CD4-positive, alpha-beta T cell treated with Interleukin-17A for 4 hours (primary cell): Measurements from ENCODE around the gene HOXC5.
A peak's percentile ranks its signal among the peaks of the same experiment; 100 is the strongest.

ENCODE experiments used
- DNase-seq: peaks from one replicate; pipeline ENCODE4 v3.0.0-alpha.2; 2020; ENCODE audit warnings: mixed read lengths

Gene HOXC5

DNA sequence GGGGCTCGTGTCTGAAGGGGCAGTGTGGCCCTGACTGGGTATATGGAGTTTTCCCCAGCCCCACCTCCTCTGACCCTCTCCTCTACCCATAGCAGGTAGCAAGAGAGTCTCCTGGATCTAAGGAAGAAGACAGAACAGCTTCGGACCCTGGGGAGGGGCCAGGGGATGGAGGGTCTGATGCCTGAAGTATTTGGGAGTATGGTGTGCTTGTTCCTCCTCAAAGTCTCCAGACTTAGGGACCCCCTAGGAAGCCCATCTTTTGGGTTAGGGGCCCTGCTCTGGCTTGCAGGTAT is 24.6 kb upstream of the HOXC5 start:
- DNase-seq, result no peak

DNA sequence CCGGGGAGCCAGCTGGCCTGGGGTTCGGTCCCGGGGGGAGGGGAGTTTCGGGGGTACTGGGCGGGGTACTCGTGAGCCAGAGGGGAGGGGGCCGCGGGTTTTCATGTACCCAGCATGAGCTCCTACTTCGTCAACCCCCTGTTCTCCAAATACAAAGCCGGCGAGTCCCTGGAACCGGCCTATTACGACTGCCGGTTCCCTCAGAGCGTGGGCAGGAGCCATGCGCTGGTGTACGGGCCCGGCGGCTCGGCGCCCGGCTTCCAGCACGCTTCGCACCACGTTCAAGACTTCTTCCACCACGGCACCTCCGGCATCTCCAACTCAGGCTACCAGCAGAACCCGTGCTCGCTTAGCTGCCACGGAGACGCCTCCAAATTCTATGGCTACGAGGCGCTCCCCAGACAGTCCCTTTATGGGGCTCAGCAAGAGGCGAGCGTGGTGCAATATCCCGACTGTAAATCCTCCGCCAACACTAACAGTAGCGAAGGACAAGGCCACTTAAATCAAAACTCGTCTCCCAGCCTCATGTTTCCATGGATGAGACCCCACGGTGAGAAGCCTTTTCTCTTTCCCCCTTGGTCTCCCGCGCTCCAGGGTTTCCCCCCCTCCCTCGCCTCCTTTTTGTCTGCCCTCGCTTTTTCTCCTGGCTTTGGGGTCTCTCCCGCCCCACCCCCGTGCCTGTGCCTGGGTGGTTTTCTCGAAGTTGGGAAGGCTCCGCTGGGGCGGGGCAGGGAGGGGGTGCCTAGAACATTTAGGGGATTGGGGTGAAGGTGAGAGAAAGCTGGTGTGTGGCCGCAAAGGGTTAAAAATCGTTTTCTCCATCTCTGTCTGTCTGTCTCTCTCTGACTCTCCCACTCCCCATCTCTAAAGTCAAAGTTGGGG is 23.4 kb upstream of the HOXC5 start:
- DNase-seq, result peak; percentile 37

DNA sequence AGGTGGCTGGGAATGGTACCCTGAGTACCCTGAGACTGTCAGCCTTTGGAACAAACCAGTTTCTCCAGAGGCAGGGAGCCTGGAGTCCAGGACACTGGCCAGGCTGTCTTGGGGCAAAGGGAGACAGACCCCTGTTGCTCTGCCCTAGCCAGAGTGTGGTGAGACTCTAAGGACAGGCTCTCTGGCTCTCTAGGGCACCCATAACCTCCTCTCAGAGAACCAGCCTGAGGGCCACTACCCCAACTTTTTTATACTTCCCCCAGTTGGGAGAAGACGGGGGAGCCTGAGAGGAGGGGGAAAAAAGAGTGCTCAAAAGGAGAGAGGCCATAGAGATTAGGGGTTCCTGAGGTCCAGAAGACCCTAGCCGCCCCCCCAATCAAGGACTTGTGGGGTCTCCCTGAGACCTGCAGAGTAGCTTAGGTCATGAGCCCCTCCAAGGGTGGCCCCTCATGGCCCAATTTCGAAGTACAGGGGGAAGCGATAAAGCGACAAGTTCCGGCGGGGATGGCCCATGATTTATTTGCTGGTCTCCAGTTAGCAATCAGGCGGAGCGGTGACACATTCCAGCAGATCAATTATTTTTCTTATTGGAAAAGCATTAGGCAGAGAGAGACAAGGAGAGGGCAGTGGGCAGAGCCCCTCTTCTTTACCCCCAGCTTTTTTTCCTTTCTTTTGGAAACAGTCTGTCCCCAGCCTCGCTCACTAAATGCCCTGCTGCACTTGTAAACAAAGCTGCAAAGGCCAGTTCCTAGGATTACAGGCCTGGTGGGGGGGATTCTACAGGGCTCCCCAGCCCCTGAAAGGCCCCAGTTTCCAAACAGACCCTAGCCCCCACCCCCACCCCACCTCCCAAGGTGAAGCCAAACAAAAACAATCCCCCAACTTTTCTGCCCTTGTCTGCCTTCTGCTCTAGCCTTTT is 22.5 kb upstream of the HOXC5 start:
- no peak for DNase-seq

DNA sequence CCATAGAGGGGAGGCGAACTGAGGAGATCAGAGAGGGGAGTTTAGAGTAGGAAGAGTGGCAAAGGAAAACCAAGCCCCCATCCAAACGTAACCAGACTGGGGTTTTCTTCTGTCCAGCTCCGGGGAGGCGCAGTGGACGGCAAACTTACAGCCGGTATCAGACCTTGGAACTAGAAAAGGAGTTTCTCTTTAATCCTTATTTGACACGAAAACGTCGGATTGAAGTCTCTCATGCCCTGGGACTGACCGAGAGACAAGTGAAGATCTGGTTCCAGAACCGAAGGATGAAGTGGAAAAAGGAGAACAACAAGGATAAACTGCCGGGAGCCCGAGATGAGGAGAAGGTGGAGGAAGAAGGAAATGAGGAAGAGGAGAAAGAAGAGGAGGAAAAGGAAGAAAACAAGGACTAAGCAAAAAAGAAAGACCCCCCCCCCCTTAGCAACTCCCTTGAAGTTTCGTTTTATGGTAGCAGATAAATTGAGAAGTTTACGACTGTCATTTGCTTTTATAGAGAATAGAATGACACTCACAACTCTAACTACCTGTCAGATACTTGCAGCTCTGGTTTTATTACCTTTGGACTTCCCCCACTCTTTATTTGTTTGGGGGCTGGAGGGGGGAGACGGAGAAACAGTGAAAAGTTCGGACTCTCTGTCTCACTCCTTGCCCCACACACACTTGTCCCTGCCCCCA is 21.7 kb upstream of the HOXC5 start:
- DNase-seq, result no peak

DNA sequence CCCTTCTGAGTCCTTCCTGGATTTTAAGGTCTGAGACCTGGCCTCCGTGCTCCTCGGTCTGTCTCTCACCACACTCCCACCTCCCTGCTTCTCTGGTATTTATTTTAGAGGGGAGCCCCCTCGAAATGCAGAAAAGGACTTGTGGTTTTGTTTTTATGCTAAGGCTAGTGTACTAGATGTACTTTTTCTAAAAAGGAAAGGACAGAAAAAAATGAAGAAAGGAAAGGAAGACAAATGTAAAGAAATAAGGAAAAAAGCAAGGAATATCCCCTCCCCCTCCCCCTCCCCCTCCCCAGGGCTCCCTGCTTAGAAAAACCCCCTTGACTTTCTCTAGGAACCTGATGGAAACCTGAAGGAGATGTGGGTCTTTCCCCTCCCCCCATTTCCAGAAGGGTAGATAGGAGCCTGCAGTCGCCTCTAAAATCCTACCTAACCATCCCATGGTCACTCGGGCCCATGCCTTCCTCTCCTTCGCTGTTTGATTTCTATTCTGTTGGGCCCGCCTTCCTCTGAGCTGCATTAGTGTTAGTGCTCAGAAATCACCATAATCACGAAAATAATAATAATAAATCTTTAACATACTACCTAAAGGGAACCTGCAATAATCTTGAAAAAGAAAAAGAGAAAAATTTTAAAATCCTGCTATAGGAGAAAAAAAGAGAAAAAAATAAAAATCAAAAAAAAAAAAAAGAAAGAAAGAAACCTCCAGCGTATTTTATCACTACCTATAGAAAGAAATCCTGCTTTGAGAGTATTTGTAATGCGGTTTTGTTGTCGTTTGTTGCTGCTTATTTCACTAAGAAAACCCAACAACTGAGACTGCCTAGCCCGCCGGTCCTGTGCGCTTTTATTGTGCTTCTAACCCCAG is 21.0 kb upstream of the HOXC5 start:
- DNase-seq, result no peak

DNA sequence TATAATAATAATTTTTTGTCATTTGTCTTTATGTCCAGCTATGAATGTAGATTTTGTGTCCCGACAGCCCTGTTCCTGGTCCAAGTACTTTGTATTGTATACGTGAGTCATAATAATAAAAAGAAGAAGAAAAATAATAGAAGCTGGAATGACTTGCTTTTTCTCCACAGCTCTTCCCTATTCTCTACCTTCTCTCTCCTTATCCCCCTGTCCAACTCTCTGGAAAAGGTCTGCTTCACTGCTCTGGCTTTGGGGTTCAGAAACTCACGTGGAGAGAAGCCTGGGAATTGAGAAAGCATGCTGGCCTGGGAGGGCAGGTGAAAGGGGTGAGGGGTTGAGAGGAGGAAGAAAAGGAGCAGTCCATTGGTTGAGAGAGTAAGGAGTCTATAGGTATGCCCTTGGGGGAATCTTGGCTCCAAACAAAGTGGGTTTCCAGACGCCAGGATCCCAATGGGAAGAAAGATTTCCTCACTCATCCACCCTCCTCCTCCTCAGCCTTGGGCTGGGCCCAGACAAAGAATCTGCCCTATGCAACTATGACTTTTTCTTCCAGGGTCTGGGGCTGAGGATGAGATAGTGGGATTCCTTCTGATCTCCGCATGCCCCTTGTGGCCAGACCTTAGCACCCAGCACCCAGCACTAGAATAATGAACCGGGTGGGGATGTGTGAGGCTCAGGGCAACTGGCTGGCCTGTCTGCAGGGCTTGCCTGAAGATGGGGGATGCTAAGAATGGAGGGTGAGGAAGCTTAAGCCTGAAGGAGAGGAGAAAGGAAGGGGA is 20.0 kb upstream of the HOXC5 start:
- DNase-seq, result no peak

DNA sequence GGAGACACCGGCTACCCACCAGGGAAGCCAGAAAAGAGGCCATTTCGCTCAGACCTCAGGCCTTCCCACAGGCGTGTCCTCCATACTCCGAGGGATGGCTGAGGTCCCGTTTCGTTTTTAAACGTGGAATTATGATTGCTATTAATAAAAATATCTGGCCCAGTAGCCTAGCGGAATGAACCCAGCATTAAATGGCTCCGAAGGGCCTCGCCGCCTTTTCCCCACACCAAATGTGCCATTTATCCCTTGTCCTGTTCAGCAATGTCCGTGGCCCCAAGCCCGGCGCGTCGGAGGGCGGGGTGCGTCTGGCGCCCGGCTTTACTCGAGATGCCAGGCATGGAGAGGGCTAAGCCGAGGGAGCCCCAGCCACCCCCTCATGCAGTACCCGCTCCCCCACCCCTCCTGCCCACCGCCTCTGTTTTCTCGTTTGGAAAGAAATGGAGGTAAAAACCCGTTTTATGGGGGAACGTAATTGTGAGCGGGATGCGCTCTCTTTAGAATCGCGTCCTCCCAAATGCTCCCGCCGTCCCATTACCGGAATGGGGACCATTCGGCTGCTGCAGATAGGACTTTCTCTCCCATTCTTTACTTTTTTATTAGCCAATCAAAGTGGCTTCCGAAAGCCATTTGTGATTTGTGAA is 18.4 kb upstream of the HOXC5 start:
- DNase-seq, result no peak

DNA sequence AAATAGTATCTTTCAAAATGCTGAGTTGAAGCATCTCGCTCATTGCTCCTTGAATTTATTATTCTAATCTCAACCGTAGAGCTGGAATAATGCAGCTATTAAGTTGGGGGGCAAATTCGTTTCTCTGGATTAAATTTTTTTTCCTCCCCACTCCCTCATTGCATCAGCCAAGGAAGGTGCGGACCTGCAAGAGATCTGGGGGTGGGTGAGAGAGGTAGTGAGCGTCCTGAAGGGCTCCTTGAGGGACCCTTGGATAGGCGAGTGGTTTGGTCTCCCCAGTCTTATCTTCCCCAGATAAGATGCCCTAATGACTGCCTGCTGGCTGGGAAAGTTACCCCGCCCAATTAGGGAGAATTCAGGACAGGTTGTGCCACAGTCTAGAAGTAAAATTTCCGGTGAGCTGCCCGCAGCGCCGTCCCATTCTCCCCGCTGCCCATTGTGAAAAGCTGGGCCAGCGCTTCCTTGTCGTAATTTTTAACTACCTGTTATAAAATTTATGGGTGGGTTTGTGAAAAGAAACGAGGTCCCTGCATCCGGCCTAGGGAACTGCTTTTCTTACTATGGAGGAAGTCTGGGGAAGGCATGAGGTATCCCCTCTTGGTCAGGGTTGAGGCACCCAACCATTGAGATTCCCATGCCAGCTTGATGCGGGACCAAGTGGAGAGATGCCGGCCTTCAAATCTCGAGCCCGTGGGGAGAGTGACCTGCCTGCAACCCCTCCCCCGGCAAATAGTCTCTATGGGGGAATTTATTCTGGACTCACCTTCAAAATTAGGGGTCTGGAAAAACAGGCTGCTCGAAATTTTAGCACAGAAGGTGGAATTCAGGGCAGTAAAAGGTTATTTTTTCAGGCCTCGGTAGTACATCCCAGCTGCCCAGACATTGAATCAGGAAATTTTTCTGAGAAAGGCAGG is 17.6 kb upstream of the HOXC5 start:
- DNase-seq, result no peak

DNA sequence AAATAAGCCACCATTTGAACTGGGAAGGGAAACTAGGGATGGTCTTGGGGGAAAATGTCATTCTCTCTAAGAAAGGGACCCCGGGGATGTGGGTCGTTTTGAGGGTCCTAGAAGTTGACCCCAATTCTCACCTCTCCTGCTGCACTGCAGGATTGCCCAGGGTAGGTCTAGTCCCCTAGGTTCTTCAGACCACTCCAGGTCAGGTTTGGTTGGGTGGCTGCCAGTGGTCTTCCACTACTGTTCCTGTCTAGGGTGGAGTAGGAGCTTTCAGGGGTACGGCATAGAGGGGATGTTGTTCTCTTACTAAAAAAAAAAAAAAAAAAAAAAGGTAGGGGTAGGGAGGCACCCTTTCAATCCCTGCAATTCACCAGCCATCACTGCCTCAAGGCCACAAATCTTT is 16.8 kb upstream of the HOXC5 start:
- DNase-seq, result no peak

DNA sequence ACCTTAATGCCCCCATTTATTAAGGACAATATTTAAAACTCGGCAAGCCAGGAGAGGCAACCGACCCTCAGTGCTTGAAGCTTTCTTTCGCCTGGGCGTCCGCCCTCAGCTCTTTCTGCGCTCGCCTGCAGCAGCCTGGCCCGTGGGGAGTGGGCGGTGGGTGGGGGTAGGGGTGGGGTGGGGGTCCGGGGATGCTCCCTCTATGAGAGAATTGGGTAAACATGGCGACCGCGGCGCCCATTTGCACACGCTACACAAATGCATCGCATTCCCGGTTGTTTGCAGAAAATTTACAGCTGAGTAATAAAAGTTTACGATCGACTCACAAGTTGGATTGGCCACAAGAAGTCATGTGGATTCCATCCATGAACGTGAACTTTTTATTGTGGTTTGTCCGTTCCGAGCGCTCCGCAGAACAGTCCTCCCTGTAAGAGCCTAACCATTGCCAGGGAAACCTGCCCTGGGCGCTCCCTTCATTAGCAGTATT is 16.3 kb upstream of the HOXC5 start:
- no peak for DNase-seq

DNA sequence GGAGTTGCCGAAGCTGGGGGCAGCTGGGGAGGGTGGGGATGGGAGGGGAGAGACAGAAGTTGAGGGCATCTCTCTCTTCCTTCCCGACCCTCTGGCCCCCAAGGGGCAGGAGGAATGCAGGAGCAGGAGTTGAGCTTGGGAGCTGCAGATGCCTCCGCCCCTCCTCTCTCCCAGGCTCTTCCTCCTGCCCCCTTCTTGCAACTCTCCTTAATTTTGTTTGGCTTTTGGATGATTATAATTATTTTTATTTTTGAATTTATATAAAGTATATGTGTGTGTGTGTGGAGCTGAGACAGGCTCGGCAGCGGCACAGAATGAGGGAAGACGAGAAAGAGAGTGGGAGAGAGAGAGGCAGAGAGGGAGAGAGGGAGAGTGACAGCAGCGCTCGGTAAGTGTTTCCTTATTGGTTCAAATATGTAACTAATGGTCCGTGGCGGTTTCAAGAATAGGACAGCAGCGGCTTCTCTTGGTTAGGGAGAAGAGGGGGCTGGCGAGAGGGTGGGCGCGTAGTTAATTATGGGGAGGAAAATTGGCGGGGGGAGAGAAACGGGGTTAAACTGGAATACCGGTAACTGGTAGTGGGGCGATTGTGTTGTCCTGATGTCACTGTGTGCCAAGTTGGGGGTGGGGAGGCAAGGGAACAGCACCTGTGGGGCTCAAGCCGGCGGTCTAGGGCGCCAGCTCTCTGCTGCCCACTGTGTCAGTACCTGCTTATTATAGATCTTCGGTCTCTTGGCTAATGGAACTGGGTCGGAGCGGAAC is 15.6 kb upstream of the HOXC5 start:
- no peak for DNase-seq

DNA sequence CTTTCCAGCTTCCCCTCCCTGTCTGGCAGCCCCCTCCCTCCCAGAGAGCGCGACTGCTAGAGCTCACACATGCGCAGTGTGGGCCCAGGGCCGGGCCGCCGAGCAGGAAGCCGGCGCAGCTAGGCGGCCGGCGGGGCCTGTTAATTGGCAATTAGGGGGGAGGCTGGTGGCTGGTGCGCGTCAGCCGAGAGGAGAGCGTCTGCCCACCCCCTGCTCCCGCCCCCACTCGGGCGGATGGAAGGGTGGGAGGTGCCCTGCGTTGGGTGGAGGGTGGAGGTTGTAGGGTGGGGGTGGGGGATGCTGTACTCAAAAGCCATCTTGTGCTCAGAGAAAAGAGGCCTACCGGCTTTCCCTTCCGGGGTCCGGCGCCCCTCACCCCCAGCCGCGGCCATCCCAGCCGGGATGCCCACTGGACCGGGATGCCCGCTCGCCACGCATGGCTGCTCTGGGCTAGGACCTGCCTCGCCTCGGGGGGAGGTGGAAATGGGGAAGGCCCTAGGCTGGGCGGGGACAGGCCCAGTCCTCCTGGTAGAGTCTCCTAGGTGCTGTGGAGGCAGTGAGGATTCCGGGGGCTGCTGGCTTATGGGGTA is 14.9 kb upstream of the HOXC5 start:
- peak; percentile 79 for DNase-seq

DNA sequence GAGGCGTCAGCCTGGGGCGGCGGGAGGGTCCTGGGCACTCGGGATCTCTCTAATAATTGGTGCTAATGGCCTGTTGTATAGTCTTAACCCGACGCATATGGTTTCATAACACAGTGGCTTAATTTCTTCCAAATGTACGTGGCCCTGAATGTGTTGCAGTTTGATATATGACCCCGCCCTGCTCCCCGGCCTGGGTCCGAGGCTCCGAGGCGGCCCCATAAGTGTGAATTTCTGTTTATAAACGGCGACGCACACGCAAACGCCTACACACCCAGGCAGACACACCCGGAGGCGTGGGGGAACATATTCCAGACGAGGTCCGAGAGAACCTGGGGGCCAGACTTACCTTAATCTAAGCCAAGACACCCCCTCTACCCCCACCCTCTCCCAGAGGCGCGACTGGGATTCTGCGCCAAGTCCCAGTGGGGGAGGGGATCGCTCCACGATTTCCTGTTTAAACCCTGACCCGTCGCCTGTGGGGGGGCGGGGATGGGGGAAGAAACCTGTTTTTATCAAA is 14.3 kb upstream of the HOXC5 start:
- DNase-seq, result no peak

DNA sequence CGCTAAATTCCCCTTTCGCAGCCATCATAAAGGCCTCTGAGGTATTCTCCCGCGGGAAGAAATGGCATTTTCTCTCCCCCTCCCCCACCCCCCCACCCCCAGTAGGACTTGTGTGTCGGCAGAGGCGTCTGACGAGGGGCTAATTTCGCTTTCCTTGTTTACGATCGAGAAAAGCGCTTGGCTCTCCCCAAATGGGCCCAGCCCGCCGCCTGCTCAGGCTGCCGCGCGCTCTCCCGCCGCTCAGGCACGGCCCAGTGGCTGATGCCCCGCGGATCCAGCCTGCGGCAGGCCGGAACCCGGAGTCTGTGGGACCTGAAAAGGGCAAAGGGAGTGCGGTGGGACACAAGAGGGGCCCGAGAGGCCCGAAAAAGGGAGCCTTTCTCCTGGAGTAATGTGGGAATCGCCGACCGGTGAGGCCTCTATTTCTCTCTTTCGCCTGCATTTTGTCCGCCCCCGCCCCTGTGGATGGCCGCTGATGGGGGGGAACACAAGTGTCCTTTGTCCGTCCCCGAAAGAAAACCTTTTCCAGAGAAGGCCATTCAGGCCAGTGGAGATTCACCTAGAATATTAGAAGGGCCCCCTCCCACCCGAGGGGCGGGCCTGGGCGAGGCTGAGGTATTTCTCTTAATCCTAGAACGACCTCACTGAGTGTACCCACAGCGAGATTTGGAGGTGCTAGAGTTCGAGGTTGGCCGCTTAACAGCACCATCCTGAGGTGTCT is 13.6 kb upstream of the HOXC5 start:
- no peak for DNase-seq

DNA sequence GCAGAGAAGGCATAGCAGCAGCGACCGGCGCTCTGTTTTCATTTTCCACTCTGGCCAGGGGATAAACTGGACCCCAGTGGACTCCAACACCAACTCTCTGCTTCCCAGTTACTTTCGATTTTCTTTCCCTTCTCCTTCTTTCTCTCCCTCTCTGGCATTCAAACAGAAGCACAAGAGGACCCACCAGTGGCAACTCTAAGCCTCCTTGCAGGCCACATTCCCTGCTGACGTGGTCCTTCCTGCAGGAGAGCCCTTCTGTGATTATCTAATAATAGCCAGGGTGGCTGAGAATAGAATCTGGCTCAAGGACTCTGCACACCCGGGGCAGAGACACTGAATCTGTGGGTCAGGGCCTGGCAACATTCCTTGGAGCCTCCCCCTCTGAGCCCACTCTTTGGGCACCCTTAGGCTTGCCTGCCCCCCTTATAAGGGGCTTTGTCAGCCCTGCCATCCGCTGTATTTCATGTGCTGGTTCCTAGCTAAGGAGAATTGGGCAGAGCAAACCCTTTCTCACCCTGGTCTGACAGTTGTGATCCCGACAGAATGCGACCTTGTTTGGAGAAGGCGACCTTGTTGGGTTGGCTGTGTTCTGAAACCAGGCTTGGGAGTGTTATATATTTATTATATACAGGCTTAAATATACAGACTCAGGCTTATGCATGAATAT is 12.8 kb upstream of the HOXC5 start:
- DNase-seq, result no peak

DNA sequence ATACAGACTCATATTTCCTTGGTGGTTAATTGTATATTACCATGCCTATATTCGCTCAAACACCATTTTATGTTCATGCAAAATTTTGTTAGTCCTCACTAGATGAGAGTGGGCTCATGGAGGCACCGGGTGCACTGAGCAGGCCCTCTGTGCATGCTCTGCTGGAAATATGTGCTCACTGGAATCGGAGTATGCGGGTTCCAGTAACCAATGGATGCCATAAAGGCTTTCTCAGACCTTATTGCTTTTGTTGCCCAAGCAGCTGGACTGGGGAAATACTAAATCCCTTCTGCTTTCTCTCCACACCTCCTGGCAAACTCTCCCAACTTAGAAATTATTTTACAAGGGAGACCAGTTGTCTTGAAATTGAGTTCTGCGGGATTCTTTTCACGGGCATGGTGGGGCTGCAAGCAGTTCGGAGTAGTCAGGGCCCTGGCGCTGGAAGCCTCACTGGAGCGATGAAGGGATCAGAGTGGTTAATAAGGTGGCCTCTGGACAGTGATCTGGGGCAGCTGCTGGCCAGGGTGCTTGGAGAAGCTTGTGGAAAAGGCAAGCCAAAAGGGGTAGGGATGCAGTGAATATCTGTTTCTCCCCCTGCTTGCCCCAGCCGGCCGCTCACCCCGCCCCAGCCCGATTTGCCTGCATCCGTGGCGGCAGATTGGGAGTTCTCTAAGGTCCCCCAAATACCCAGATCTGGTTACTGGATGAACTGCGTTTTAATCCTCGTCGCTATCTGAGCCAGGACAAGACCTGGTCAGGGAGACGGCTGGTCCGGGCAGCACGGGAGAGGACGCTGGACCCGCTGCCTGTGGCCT is 12.1 kb upstream of the HOXC5 start:
- no peak for DNase-seq
